Gastrocnemius medialis (tissue), 4 donors: ENCODE results near the gene LHPP. TPM values are rescaled to one million over a fixed set of nuclear protein-coding genes. Genes with fewer than 3 reads are reported as not detected.

ENCODE experiments used
- ATAC-seq, 2 donors: fragments of 150-250 bp; one replicate each; pipeline ENCODE4 v1.9.1; 2016
- DNase-seq, 2 donors: peaks; one replicate each; pipeline ENCODE4 v3.0.0-alpha.2; 2019
- H3K27ac ChIP-seq, 4 donors: fragments of 200-600 bp; sonication (generic); 1 replicate in 1 of 4; 2 replicates in 3 of 4; pipeline ENCODE4 v1.5.1; 2016 to 2018; ENCODE audit warnings: mild to moderate bottlenecking in 2 of 4, moderate library complexity in 1 of 4
- H3K27me3 ChIP-seq, 3 donors: fragments of 200-600 bp; sonication (generic) in 2 of 3; 1 replicate in 1 of 3; 2 replicates in 2 of 3; pipeline versions ENCODE4 v1.5.1 to v1.6.0; 2016 to 2019; ENCODE audit warnings: mild to moderate bottlenecking in 1 of 3, moderate library complexity in 1 of 3
- H3K36me3 ChIP-seq, 2 donors: fragments of 200-600 bp; sonication (generic) in 1 of 2; one replicate each; pipeline ENCODE4 v1.5.1; 2017 to 2018
- H3K4me1 ChIP-seq, 2 donors: fragments of 200-600 bp; sonication (generic) in 1 of 2; one replicate each; pipeline ENCODE4 v1.5.1; 2016 to 2017; ENCODE audit warnings: mild to moderate bottlenecking in 2 of 2
- H3K4me3 ChIP-seq, 4 donors: fragments of 200-600 bp; sonication (generic) in 3 of 4; 1 replicate in 1 of 4; 2 replicates in 3 of 4; pipeline ENCODE4 v1.5.1; 2016 to 2019; ENCODE audit warnings: mild to moderate bottlenecking in 2 of 4
- H3K9me3 ChIP-seq, 3 donors: fragments of 200-600 bp; sonication (generic) in 2 of 3; 1 replicate in 1 of 3; 2 replicates in 2 of 3; pipeline ENCODE4 v1.5.1; 2016 to 2019
- POLR2A ChIP-seq, 2 donors: fragments of 450-650 bp; IDR thresholded peaks; one replicate each; pipeline ENCODE4 v1.6.1; 2017; ENCODE audit warnings: antibody characterized with exemption in 2 of 2, mild to moderate bottlenecking in 2 of 2, moderate library complexity in 2 of 2
- in situ Hi-C, 4 donors: fragments of 200-750 bp; cut with MboI; loops; one replicate each; pipeline versions ENCODE4 v1.15.0 to v1.8.0; 2017; ENCODE audit warnings: low sequenced_read_pairs in 4 of 4
- intact Hi-C: fragments of 100-400 bp; cut with DNase I; formaldehyde crosslinking; loops from one replicate; pipeline ENCODE4 v1.15.1; 2023; ENCODE audit warnings: low total_unique reads
- total RNA-seq, 4 donors: library from RNA; depleted of rRNA; stranded (reverse); fragments of >200 nt; gene quantifications; one replicate each; pipeline versions ENCODE4 v1.1.0 to v1.2.3, GENCODE V29; 2016
- TF ChIP-seq, protein P1 (sequence below), 5 experiments: fragments of 450-650 bp in 3 of 5; fragments of 200-600 bp in 2 of 5; sonication (generic) in 2 of 5; IDR thresholded peaks in 4 of 5; conservative IDR thresholded peaks in 1 of 5; 1 replicate in 4 of 5; 2 replicates in 1 of 5; pipeline ENCODE4 v1.5.1; 2016 to 2019; ENCODE audit warnings: antibody characterized with exemption in 5 of 5, mild to moderate bottlenecking in 3 of 5, moderate library complexity in 3 of 5

LHPP gene
- total RNA-seq, 4 donors from 2014 or later: 4.9 to 16.0 (median 12.2) TPM

DNA sequence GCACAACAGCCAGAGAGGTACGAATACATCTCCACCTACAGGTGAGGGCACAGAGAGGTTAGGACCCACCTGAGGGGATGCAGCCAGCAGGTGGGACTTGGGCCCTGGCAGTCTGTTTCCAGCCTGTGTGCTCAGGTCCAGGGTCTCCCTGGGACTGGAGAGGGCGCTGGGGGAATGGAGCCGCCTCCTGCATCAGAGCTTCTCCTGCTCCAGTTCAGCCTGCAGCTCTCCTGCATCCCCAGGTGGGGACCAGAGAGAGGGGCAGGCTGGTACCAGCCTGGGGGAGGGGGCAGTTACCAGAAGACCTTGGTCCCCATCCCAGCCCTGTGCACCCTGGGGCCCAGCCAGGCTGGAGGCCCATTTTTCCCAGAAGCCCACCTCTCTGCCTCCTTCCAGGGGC is 80.7 kb downstream of the LHPP start:
- peaks cover 18 to 26% of the 10 kb centered on the region in 2 donors for H3K4me1 ChIP-seq
- no peak for TF ChIP-seq POLR2A (IDR thresholded peaks at IDR 0.05)
- TF ChIP-seq, protein P1, sequence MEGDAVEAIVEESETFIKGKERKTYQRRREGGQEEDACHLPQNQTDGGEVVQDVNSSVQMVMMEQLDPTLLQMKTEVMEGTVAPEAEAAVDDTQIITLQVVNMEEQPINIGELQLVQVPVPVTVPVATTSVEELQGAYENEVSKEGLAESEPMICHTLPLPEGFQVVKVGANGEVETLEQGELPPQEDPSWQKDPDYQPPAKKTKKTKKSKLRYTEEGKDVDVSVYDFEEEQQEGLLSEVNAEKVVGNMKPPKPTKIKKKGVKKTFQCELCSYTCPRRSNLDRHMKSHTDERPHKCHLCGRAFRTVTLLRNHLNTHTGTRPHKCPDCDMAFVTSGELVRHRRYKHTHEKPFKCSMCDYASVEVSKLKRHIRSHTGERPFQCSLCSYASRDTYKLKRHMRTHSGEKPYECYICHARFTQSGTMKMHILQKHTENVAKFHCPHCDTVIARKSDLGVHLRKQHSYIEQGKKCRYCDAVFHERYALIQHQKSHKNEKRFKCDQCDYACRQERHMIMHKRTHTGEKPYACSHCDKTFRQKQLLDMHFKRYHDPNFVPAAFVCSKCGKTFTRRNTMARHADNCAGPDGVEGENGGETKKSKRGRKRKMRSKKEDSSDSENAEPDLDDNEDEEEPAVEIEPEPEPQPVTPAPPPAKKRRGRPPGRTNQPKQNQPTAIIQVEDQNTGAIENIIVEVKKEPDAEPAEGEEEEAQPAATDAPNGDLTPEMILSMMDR (IDR thresholded peaks at IDR 0.05 in 4 of 5, conservative IDR thresholded peaks at IDR 0.05 in 1 of 5): no peak
- no peaks in the 10 kb centered on the region for H3K27me3 ChIP-seq
- no peaks in the 10 kb centered on the region for H3K9me3 ChIP-seq
- H3K27ac ChIP-seq: no peak overlapping the region
- intact Hi-C loops (loop anchor here (5.0 kb wide), 1 partner anchor 85 kb away; no protein-coding TSS in a partner anchor), in situ Hi-C loops (loop anchor here in 3 of 4 donors (10.0 to 25.0 kb wide), 3 partner anchors 195 to 295 kb away; partner anchors contain the start of gene FAM53B (in 3 of the 3))
- no peaks in the 10 kb centered on the region for H3K36me3 ChIP-seq
- H3K4me3 ChIP-seq: no peak overlapping the region
- DNase-seq (no peak), ATAC-seq (no peak)

DNA sequence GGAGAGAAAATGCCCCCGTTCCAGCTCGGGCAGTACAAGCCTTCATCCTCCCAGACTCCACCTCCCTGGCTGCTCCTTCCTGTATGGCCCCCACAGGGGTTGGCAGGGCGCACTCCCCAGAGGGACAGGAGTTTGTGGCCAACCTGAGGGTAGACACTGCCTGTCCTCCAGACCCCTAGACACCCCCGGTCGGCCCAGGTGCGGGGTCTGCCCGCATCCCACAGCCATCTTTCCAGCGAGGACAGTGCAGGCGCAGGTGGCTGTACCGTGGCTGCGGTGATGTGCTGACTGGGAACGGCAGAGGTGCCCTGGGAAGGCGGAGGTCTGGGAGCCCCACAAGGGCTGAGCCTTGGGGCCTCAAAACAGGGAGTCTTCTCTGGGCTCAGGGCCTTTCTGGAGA is 81.5 kb downstream of the LHPP start:
- ATAC-seq: no peak
- Histone ChIP-seq H3K4me1 (peaks cover 26 to 34% of the 10 kb centered on the region in 2 donors), H3K27ac (no peak overlapping the region), H3K9me3 (no peaks in the 10 kb centered on the region), H3K36me3 (no peaks in the 10 kb centered on the region), H3K27me3 (no peaks in the 10 kb centered on the region), H3K4me3 (no peak overlapping the region)
- TF ChIP-seq, protein P1 (IDR thresholded peaks at IDR 0.05 in 4 of 5, conservative IDR thresholded peaks at IDR 0.05 in 1 of 5): no peak
- TF ChIP-seq POLR2A (IDR thresholded peaks at IDR 0.05): no peak
- in situ Hi-C loops (loop anchor here in 3 of 4 donors (10.0 to 25.0 kb wide), 3 partner anchors 194 to 294 kb away; partner anchors contain the start of gene FAM53B (in 3 of the 3)), intact Hi-C loops (loop anchor here (5.0 kb wide), 1 partner anchor 84 kb away; no protein-coding TSS in a partner anchor)
- no peak for DNase-seq

DNA sequence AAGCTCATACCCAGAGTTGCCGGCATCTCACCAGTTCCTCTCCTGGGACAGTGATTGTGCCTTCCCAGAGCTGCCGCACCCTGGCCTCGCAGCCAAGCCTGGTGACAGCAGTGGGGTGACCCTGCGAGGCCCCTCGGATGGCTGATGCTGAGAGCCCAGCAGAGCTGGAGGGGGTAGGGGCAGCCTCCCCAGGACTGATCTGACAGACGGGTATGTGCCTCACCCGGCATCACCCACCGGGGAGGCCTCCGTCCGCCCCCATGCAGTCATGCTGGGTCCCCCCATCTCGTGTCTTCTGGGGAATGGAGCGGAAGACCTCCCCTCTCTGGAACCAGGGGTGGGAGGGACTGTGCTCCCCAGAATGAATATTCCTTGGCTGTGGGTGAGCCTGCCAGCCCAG is 82.3 kb downstream of the LHPP start:
- in situ Hi-C loops (loop anchor here in 3 of 4 donors (10.0 to 25.0 kb wide), 3 partner anchors 193 to 293 kb away; partner anchors contain the start of gene FAM53B (in 3 of the 3)), intact Hi-C loops (loop anchor here (5.0 kb wide), 1 partner anchor 83 kb away; no protein-coding TSS in a partner anchor)
- Histone ChIP-seq H3K9me3 (no peaks in the 10 kb centered on the region), H3K27ac (no peak overlapping the region), H3K4me1 (peaks cover 26 to 39% of the 10 kb centered on the region in 2 donors), H3K36me3 (no peaks in the 10 kb centered on the region), H3K4me3 (no peak overlapping the region), H3K27me3 (no peaks in the 10 kb centered on the region)
- DNase-seq (peak in 1 of 2 donors; percentile 43), ATAC-seq (no peak)
- no peak for TF ChIP-seq POLR2A (IDR thresholded peaks at IDR 0.05)
- TF ChIP-seq, protein P1 (IDR thresholded peaks at IDR 0.05 in 4 of 5, conservative IDR thresholded peaks at IDR 0.05 in 1 of 5): no peak

DNA sequence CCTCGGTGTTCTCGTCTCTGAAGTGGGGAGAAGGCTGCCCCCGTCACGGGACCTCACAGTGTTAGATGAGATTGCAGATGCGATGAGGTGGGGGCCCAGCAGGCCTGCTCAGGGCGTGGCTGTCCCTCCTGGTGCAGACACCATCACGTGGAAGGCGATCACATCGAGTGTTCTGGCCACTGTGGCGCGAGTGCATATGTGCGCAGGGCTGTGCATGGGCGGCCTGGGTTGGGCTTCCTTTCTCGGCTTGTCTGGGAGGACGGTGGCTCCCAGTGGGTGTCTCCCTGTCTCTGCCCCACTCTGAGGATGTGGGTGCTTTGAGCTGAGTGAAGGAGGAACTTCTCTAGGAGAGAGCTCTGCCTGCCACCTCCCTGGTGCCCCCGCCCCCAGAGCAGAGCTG is 83.1 kb downstream of the LHPP start:
- H3K27ac ChIP-seq: peak overlapping the region in 1 of 4 donors; percentile 94
- no peaks in the 10 kb centered on the region for H3K27me3 ChIP-seq
- DNase-seq (no peak), ATAC-seq (no peak)
- intact Hi-C loops: loop anchor here (5.0 kb wide), 1 partner anchor 83 kb away; no protein-coding TSS in a partner anchor
- no peaks in the 10 kb centered on the region for H3K36me3 ChIP-seq
- H3K9me3 ChIP-seq: no peaks in the 10 kb centered on the region
- H3K4me3 ChIP-seq: no peak overlapping the region
- TF ChIP-seq, protein P1 (IDR thresholded peaks at IDR 0.05 in 4 of 5, conservative IDR thresholded peaks at IDR 0.05 in 1 of 5): no peak
- no peak for TF ChIP-seq POLR2A (IDR thresholded peaks at IDR 0.05)
- peaks cover 22 to 39% of the 10 kb centered on the region in 2 donors for H3K4me1 ChIP-seq
- in situ Hi-C loops: loop anchor here in 3 of 4 donors (10.0 to 25.0 kb wide), 3 partner anchors 193 to 293 kb away; partner anchors contain the start of gene FAM53B (in 3 of the 3)
